Cerebellar cortex (tissue), 1 donor: ENCODE data around the gene THAP8.
A peak's percentile ranks its signal among the peaks of the same experiment; 100 is the strongest.
"Not testable (repeated sequence)": the region's sequence is repeated elsewhere in the genome, so short reads cannot be mapped to it uniquely, and the experiment has no call there.

Experiments
- DNase-seq: peaks from one replicate; pipeline ENCODE4 v3.0.0-alpha.2; 2015; ENCODE audit warnings: low spot score

Gene THAP8

GRCh38 chr19:36068810-36069499 is 14.9 kb upstream of the THAP8 start:
- not testable (repeated sequence) for DNase-seq

- DNase-seq = no peak
These were observed 13.6 kb upstream of the THAP8 start for GRCh38 chr19:36067681-36068080.

GRCh38 chr19:36064826-36065225 is 10.7 kb upstream of the THAP8 start:
- no peak for DNase-seq

GRCh38 chr19:36061367-36061766 is 7.3 kb upstream of the THAP8 start:
- no peak for DNase-seq

GRCh38 chr19:36060430-36060829 is 6.3 kb upstream of the THAP8 start:
- DNase-seq = peak; percentile 60

GRCh38 chr19:36059180-36059910 is 5.3 kb upstream of the THAP8 start:
- DNase-seq = no peak

GRCh38 chr19:36058481-36059179 is 4.5 kb upstream of the THAP8 start:
- DNase-seq = no peak

- DNase-seq = peak; percentile 26
These were observed 925 bp upstream of the THAP8 start, which contains the start of gene WDR62 for GRCh38 chr19:36054733-36055686. Gene WDR62, plus strand, starts transcription at chr19:36054897. Its CDS starts 75 bp downstream, at chr19:36054972.

GRCh38 chr19:36051637-36052036 is 2.4 kb downstream of the THAP8 start:
- no peak for DNase-seq

GRCh38 chr19:36051236-36051635 is 2.8 kb downstream of the THAP8 start:
- peak; percentile 67 for DNase-seq

GRCh38 chr19:36049080-36049698 is 4.9 kb downstream of the THAP8 start:
- no peak for DNase-seq

- no peak for DNase-seq
These were observed 6.2 kb downstream of the THAP8 start for GRCh38 chr19:36047835-36048234.

- no peak for DNase-seq
These were observed 7.5 kb downstream of the THAP8 start for GRCh38 chr19:36046443-36047050.

- no peak for DNase-seq
These were observed 10.1 kb downstream of the THAP8 start for GRCh38 chr19:36043952-36044351.

- DNase-seq = no peak
These were observed 12.3 kb downstream of the THAP8 start for GRCh38 chr19:36041831-36042230.

- DNase-seq = not testable (repeated sequence)
These were observed 13.0 kb downstream of the THAP8 start for GRCh38 chr19:36041092-36041491.

- DNase-seq = no peak
These were observed 13.6 kb downstream of the THAP8 start for GRCh38 chr19:36040495-36040894.

GRCh38 chr19:36032251-36033104 is 21.6 kb downstream of the THAP8 start, which contains the start of gene CLIP3:
Gene CLIP3, minus strand, starts transcription at chr19:36032873. Its CDS starts 516 bp downstream, at chr19:36032357.
- peak; percentile 79 for DNase-seq

GRCh38 chr19:36031308-36031707 is 22.8 kb downstream of the THAP8 start:
- DNase-seq = no peak
